GM23338 (cell line): ENCODE data around the gene RNF207.

Experiments
- CREB1 ChIP-seq: fragments of 250-450 bp; sonication (Bioruptor Pico); IDR thresholded peaks from 2 replicates; pipeline ENCODE4 v1.5.0; 2020; ENCODE audit warnings: low read depth, mild to moderate bottlenecking, moderate library complexity
- EZH2 ChIP-seq: fragments of 200-600 bp; sonication (generic); IDR thresholded peaks from one replicate; pipeline ENCODE4 v1.8.0; 2017; ENCODE audit warnings: antibody characterized with exemption, mild to moderate bottlenecking, low read depth; ENCODE audit not compliant: unreplicated experiment
- EZH2phosphoT487 ChIP-seq: fragments of 200-600 bp; sonication (generic); IDR thresholded peaks from one replicate; pipeline ENCODE4 v1.8.1; 2018; ENCODE audit warnings: antibody characterized with exemption; ENCODE audit not compliant: unreplicated experiment
- JUNB ChIP-seq: IDR thresholded peaks from one replicate; pipeline ENCODE4 v1.6.1; 2016; ENCODE audit warnings: antibody characterized with exemption; ENCODE audit not compliant: unreplicated experiment
- NANOG ChIP-seq: IDR thresholded peaks from 2 replicates; pipeline ENCODE4 v1.6.1; 2016; ENCODE audit warnings: antibody characterized with exemption, borderline replicate concordance
- POLR2AphosphoS5 ChIP-seq: IDR thresholded peaks from 2 replicates; pipeline ENCODE4 v1.6.1; 2016; ENCODE audit warnings: antibody characterized with exemption, low read depth
- REST ChIP-seq: IDR thresholded peaks from one replicate; pipeline ENCODE4 v1.6.1; 2018; ENCODE audit warnings: antibody characterized with exemption; ENCODE audit not compliant: unreplicated experiment
- STAT1 ChIP-seq: IDR thresholded peaks from one replicate; pipeline ENCODE4 v1.6.1; 2016; ENCODE audit warnings: antibody characterized with exemption; ENCODE audit not compliant: unreplicated experiment
- ZNF114 ChIP-seq: fragments of 250-450 bp; sonication (Bioruptor Pico); IDR thresholded peaks from 2 replicates; pipeline ENCODE4 v1.5.0; 2020; ENCODE audit warnings: mild to moderate bottlenecking, moderate library complexity
- TF ChIP-seq, protein P1 (sequence below), 2 experiments: fragments of 200-600 bp in 1 of 2; sonication (generic) in 1 of 2; conservative IDR thresholded peaks; 2 replicates each; pipeline versions ENCODE4 v1.5.1 to v1.6.1; 2016 to 2017; ENCODE audit warnings: antibody characterized with exemption in 2 of 2, low read depth in 2 of 2, mild to moderate bottlenecking in 2 of 2, moderate library complexity in 1 of 2
- TF ChIP-seq, protein P2 (sequence below): IDR thresholded peaks from 2 replicates; pipeline ENCODE4 v1.6.1; 2016; ENCODE audit warnings: antibody characterized with exemption

DNA sequence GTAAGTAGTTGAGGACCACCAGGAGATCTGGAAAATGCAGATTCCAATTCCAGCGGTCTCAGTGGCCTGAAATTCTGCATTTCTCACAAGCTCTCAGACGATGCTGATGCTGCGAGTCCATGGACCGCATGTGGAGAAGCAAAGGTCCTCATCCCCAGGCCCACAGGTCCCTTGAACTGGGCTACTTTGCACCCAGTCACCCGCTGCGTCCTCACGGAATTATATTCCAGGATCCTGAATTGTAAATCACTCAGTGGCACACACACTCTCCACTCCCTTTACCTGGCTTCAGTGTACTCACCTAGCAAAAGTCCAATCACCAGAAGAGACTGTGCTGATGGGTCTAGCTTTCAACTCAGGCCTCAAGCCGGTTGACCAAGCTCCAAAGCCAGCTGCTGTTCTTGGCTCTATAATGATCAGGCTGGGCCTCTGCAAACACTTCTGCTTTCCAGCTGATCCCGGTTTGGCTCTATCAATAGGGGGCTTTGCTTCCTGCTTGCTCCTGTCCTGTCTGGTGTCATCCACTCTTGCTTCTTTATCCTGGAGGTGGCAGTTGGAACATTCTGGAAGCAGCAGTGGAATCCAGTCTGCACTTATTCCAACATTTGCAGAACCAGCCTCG, 5.6 kb upstream of the RNF207 start:
- TF ChIP-seq, protein P1, sequence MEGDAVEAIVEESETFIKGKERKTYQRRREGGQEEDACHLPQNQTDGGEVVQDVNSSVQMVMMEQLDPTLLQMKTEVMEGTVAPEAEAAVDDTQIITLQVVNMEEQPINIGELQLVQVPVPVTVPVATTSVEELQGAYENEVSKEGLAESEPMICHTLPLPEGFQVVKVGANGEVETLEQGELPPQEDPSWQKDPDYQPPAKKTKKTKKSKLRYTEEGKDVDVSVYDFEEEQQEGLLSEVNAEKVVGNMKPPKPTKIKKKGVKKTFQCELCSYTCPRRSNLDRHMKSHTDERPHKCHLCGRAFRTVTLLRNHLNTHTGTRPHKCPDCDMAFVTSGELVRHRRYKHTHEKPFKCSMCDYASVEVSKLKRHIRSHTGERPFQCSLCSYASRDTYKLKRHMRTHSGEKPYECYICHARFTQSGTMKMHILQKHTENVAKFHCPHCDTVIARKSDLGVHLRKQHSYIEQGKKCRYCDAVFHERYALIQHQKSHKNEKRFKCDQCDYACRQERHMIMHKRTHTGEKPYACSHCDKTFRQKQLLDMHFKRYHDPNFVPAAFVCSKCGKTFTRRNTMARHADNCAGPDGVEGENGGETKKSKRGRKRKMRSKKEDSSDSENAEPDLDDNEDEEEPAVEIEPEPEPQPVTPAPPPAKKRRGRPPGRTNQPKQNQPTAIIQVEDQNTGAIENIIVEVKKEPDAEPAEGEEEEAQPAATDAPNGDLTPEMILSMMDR (conservative IDR thresholded peaks at IDR 0.05; ENCODE audit: low read depth in 2 of 2), result no peak
- TF ChIP-seq POLR2AphosphoS5, result no peak
- no peak for TF ChIP-seq JUNB
- TF ChIP-seq EZH2phosphoT487, result no peak
- no peak for TF ChIP-seq REST
- no peak for TF ChIP-seq EZH2
- no peak for TF ChIP-seq ZNF114 (CRISPR knock-in tag)
- TF ChIP-seq CREB1 (CRISPR knock-in tag), result no peak
- TF ChIP-seq STAT1, result no peak
- TF ChIP-seq, protein P2, sequence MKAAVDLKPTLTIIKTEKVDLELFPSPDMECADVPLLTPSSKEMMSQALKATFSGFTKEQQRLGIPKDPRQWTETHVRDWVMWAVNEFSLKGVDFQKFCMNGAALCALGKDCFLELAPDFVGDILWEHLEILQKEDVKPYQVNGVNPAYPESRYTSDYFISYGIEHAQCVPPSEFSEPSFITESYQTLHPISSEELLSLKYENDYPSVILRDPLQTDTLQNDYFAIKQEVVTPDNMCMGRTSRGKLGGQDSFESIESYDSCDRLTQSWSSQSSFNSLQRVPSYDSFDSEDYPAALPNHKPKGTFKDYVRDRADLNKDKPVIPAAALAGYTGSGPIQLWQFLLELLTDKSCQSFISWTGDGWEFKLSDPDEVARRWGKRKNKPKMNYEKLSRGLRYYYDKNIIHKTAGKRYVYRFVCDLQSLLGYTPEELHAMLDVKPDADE, result no peak
- no peak for TF ChIP-seq NANOG
